Measurements from ENCODE around the gene PNPLA7. TPM values are rescaled to one million over a fixed set of nuclear protein-coding genes. Genes with fewer than 3 reads are reported as not detected.
"Not testable (repeated sequence)": the region's sequence is repeated elsewhere in the genome, so short reads cannot be mapped to it uniquely, and the experiment has no call there.

The PNPLA7 gene
- total and polyA plus RNA-seq, 2 of the 8 experiments (the other 6 are each of a cell fraction or from before 2014, with no cell fraction given): 0.35 to 0.47 TPM

GRCh38 chr9:137410236-137410890 lies 139.8 kb downstream of the PNPLA7 start:
- H3K79me2 ChIP-seq (ENCODE audit: control insufficient read depth in 1 of 2, insufficient read depth in 2 of 2, low read length in 2 of 2); H3K79me1 ChIP-seq (ENCODE audit: low read depth, low read length); H4K91ac ChIP-seq (replicated peaks; ENCODE audit: insufficient read length, low read length); H2BK20ac ChIP-seq (ENCODE audit: low read length); H3K23ac ChIP-seq (ENCODE audit: insufficient read length); H3K23me2 ChIP-seq (ENCODE audit: low read depth, low read length); H2BK12ac ChIP-seq (ENCODE audit: low read depth, low read length); H3K4ac ChIP-seq (replicated peaks; ENCODE audit: insufficient read length, low read depth, low read length); H3K4me3 ChIP-seq (ENCODE audit: extremely low read depth in 1 of 4, insufficient read depth in 2 of 4, low read depth in 3 of 4, low read length in 4 of 4); H3K56ac ChIP-seq (replicated peaks; ENCODE audit: insufficient read length, low read depth, low read length); DNase-seq (ENCODE audit: low read depth in 1 of 2, low spot score in 2 of 2); H3K18ac ChIP-seq (ENCODE audit: extremely low read depth, low read length); H2BK120ac ChIP-seq (replicated peaks; ENCODE audit: low read depth, low read length); H3K14ac ChIP-seq (ENCODE audit: insufficient read length); H3K4me1 ChIP-seq (replicated peaks in 1 of 4; ENCODE audit: control insufficient read depth in 3 of 4, insufficient read depth in 4 of 4, low read length in 3 of 4); H2AK5ac ChIP-seq (ENCODE audit: low read depth, low read length); H3K36me3 ChIP-seq (ENCODE audit: control insufficient read depth in 2 of 4, insufficient read depth in 4 of 4, low read length in 3 of 4); H3K9me3 ChIP-seq (ENCODE audit: insufficient read depth in 2 of 2, low read depth in 1 of 2, low read length in 1 of 2); H2AFZ ChIP-seq (ENCODE audit: low read length); H3K27me3 ChIP-seq (replicated peaks in 1 of 4; ENCODE audit: control insufficient read depth in 3 of 4, extremely low read depth in 1 of 4, insufficient read depth in 3 of 4, low read length in 3 of 4); H3K4me2 ChIP-seq (ENCODE audit: insufficient read depth in 1 of 2, low read depth in 2 of 2, low read length in 2 of 2); H4K20me1 ChIP-seq (replicated peaks in 1 of 2; ENCODE audit: control insufficient read depth in 1 of 2, insufficient read depth in 2 of 2, low read length in 2 of 2); H4K5ac ChIP-seq (ENCODE audit: insufficient read length, low read depth, low read length); H4K8ac ChIP-seq (ENCODE audit: extremely low read depth, insufficient read depth, low read length); H2BK15ac ChIP-seq (ENCODE audit: low read length); H3K9ac ChIP-seq (replicated peaks in 1 of 4; ENCODE audit: extremely low read depth in 1 of 4, low read depth in 3 of 4, low read length in 3 of 4); H3K27ac ChIP-seq (ENCODE audit: low read depth, low read length); FAIRE-seq; H2BK5ac ChIP-seq (ENCODE audit: low read depth, low read length): not testable (repeated sequence)
- ChIA-PET CTCF (ENCODE audit: partially characterized antibody) (interaction anchor here (0.7 to 2.4 kb wide), 4 partner anchors 13 to 222 kb away, joined by 3 to 12 read pairs (median 5); partner anchors contain the start of genes EXD3, NOXA1 and SSNA1), POLR2A (ENCODE audit: partially characterized antibody) (interaction anchor here (0.6 to 1.3 kb wide), 3 partner anchors 33 to 226 kb away, joined by 3 to 4 read pairs (median 4); partner anchors contain the start of gene TUBB4B)
- 89% methylated on average over 15 of the region's 18 CpGs; no CpG with 5 or more reads in 1 of the 2 experiments for WGBS, 2 experiments (ENCODE audit: extremely low coverage in 1 of 2, insufficient coverage in 1 of 2, insufficient read length in 1 of 2, insufficient replicate concordance in 2 of 2, low coverage in 1 of 2, low lambda C conversion rate in 2 of 2, missing lambda C conversion rate in 1 of 2)

Small RNAs within 50 kb of the gene (microRNA-seq; reads per million reads assigned to microRNA genes)
- 0.81 to 0.92 reads per million in 2 experiments for gene MIR7114 (ENCODE audit: borderline microRNAs expressed in 2 of 2, borderline number of aligned reads in 2 of 2, borderline replicate concordance in 1 of 2)

Other genes with a start within 250 kb of the PNPLA7 start
- 35.4 and 37.2 TPM in 2 replicates for gene NRARP, start 248.1 kb downstream of the PNPLA7 start, total RNA-seq (2021; fragmentation: NEBNext Ultra II Directional; extraction: Animal tissue kit (Norgen Biotek cat#: 25700))
- 32.5 and 52.0 TPM in 2 replicates for gene NRARP, start 248.1 kb downstream of the PNPLA7 start, polyA plus RNA-seq (2011; rRNA removed)
- 7.0 and 7.2 TPM in 2 replicates for gene EXD3, start 127.2 kb downstream of the PNPLA7 start, total RNA-seq (2021; fragmentation: NEBNext Ultra II Directional; extraction: Animal tissue kit (Norgen Biotek cat#: 25700))
- gene EXD3, start 127.2 kb downstream of the PNPLA7 start, polyA plus RNA-seq (2011; rRNA removed): 9.4 and 12.7 TPM in 2 replicates
- 0.34 and 0.55 TPM in 2 replicates for gene NOXA1, start 127.0 kb downstream of the PNPLA7 start, total RNA-seq (2021; fragmentation: NEBNext Ultra II Directional; extraction: Animal tissue kit (Norgen Biotek cat#: 25700))
- gene NOXA1, start 127.0 kb downstream of the PNPLA7 start, polyA plus RNA-seq (2011; rRNA removed): 0.91 and 1.5 TPM in 2 replicates
- 0.33 and 0.48 TPM in 2 replicates for gene ENTPD8, start 109.0 kb downstream of the PNPLA7 start, total RNA-seq (2021; fragmentation: NEBNext Ultra II Directional; extraction: Animal tissue kit (Norgen Biotek cat#: 25700))
- gene ENTPD8, start 109.0 kb downstream of the PNPLA7 start, polyA plus RNA-seq (2011; rRNA removed): 0.51 and 1.1 TPM in 2 replicates
- gene NSMF, start 91.1 kb downstream of the PNPLA7 start, total RNA-seq (2021; fragmentation: NEBNext Ultra II Directional; extraction: Animal tissue kit (Norgen Biotek cat#: 25700)): 55.5 and 56.7 TPM in 2 replicates
- 65.1 and 90.8 TPM in 2 replicates for gene NSMF, start 91.1 kb downstream of the PNPLA7 start, polyA plus RNA-seq (2011; rRNA removed)
- gene MRPL41, start 1.5 kb upstream of the PNPLA7 start, total RNA-seq (2021; fragmentation: NEBNext Ultra II Directional; extraction: Animal tissue kit (Norgen Biotek cat#: 25700)): 47.2 and 49.4 TPM in 2 replicates
- 58.1 and 79.3 TPM in 2 replicates for gene MRPL41, start 1.5 kb upstream of the PNPLA7 start, polyA plus RNA-seq (2011; rRNA removed)
- gene DPH7, start 28.5 kb upstream of the PNPLA7 start, total RNA-seq (2021; fragmentation: NEBNext Ultra II Directional; extraction: Animal tissue kit (Norgen Biotek cat#: 25700)): 44.6 and 45.7 TPM in 2 replicates
- 45.5 and 50.5 TPM in 2 replicates for gene DPH7, start 28.5 kb upstream of the PNPLA7 start, polyA plus RNA-seq (2011; rRNA removed)
- 58.5 and 58.7 TPM in 2 replicates for gene ZMYND19, start 40.1 kb upstream of the PNPLA7 start, total RNA-seq (2021; fragmentation: NEBNext Ultra II Directional; extraction: Animal tissue kit (Norgen Biotek cat#: 25700))
- gene ZMYND19, start 40.1 kb upstream of the PNPLA7 start, polyA plus RNA-seq (2011; rRNA removed): 42.4 and 54.0 TPM in 2 replicates
- 22.0 and 22.2 TPM in 2 replicates for gene ARRDC1, start 55.3 kb upstream of the PNPLA7 start, total RNA-seq (2021; fragmentation: NEBNext Ultra II Directional; extraction: Animal tissue kit (Norgen Biotek cat#: 25700))
- gene ARRDC1, start 55.3 kb upstream of the PNPLA7 start, polyA plus RNA-seq (2011; rRNA removed): 58.4 and 94.0 TPM in 2 replicates
- gene EHMT1, start 68.6 kb upstream of the PNPLA7 start, total RNA-seq (2021; fragmentation: NEBNext Ultra II Directional; extraction: Animal tissue kit (Norgen Biotek cat#: 25700)): 163 and 171 TPM in 2 replicates
- gene EHMT1, start 68.6 kb upstream of the PNPLA7 start, polyA plus RNA-seq (2011; rRNA removed): 95.7 and 143 TPM in 2 replicates

Measured in H1 (cell line).